ENCODE measurements around the gene SNPH. TPM values are rescaled to one million over a fixed set of nuclear protein-coding genes. Genes with fewer than 3 reads are reported as not detected.

Gene SNPH
- total and polyA plus RNA-seq, 4 donors: 1.2 to 3.3 (median 2.1) TPM

- H3K4me1 ChIP-seq (ENCODE audit: control insufficient read depth in 5 of 5, insufficient read depth in 5 of 5, low read length in 5 of 5): peaks cover 0 to 10% (median 5%) of the 10 kb centered on the region in 5 donors
- ATAC-seq (ENCODE audit: insufficient read depth, low FRiP score) (no peak), DNase-seq (no peak)
- 93 to 96% methylated on average over 20 of the region's 20 CpGs for WGBS, 2 donors
- H3K27ac ChIP-seq (ENCODE audit: low read depth in 1 of 2, low read length in 1 of 2): no peak overlapping the region
- no peak overlapping the region for H3K4me3 ChIP-seq
- no peak overlapping the region for H3K9ac ChIP-seq (ENCODE audit: insufficient read depth in 1 of 2, low read length in 2 of 2)
- H3K36me3 ChIP-seq (ENCODE audit: control insufficient read depth in 4 of 4, insufficient read depth in 4 of 4, low read length in 4 of 4): no peaks in the 10 kb centered on the region
- no peaks in the 10 kb centered on the region for H3K9me3 ChIP-seq (ENCODE audit: control insufficient read depth in 4 of 4, insufficient read depth in 3 of 4, low read length in 3 of 4)
- no peak for TF ChIP-seq CTCF (IDR thresholded peaks at IDR 0.05; ENCODE audit: control extremely low read depth, extremely low read depth)
- H3K27me3 ChIP-seq (ENCODE audit: control insufficient read depth in 3 of 3, insufficient read depth in 3 of 3, low read length in 2 of 3): no peaks in the 10 kb centered on the region
Measured at GRCh38 chr20:1295276-1295930, 29.3 kb downstream of the SNPH start.

- DNase-seq (no peak), ATAC-seq (ENCODE audit: insufficient read depth, low FRiP score) (no peak)
- H3K36me3 ChIP-seq (ENCODE audit: control insufficient read depth in 4 of 4, insufficient read depth in 4 of 4, low read length in 4 of 4): no peaks in the 10 kb centered on the region
- H3K4me1 ChIP-seq (ENCODE audit: control insufficient read depth in 5 of 5, insufficient read depth in 5 of 5, low read length in 5 of 5): peaks cover 0 to 10% (median 4%) of the 10 kb centered on the region in 5 donors
- TF ChIP-seq CTCF (IDR thresholded peaks at IDR 0.05; ENCODE audit: control extremely low read depth, extremely low read depth): no peak
- H3K27me3 ChIP-seq (ENCODE audit: control insufficient read depth in 3 of 3, insufficient read depth in 3 of 3, low read length in 2 of 3): no peaks in the 10 kb centered on the region
- no peak overlapping the region for H3K4me3 ChIP-seq
- H3K9me3 ChIP-seq (ENCODE audit: control insufficient read depth in 4 of 4, insufficient read depth in 3 of 4, low read length in 3 of 4): no peaks in the 10 kb centered on the region
- 95 to 96% methylated on average over 20 of the region's 20 CpGs for WGBS, 2 donors
- no peak overlapping the region for H3K27ac ChIP-seq (ENCODE audit: low read depth in 1 of 2, low read length in 1 of 2)
- H3K9ac ChIP-seq (ENCODE audit: insufficient read depth in 1 of 2, low read length in 2 of 2): no peak overlapping the region
Measured at GRCh38 chr20:1296117-1296610, 30.1 kb downstream of the SNPH start.

- no peak for DNase-seq
- H3K4me1 ChIP-seq (ENCODE audit: control insufficient read depth in 5 of 5, insufficient read depth in 5 of 5, low read length in 5 of 5): peaks cover 0 to 7% (median 0%) of the 10 kb centered on the region in 5 donors
- no peak overlapping the region for H3K27ac ChIP-seq (ENCODE audit: low read depth in 1 of 2, low read length in 1 of 2)
- H3K9me3 ChIP-seq (ENCODE audit: control insufficient read depth in 4 of 4, insufficient read depth in 3 of 4, low read length in 3 of 4): no peaks in the 10 kb centered on the region
- no peak for TF ChIP-seq CTCF (IDR thresholded peaks at IDR 0.05; ENCODE audit: control extremely low read depth, extremely low read depth)
- no peak for ATAC-seq (ENCODE audit: insufficient read depth, low FRiP score)
- whole genome bisulfite sequencing, 2 donors: 90 to 97% methylated on average over 14 of the region's 14 CpGs
- no peak overlapping the region for H3K4me3 ChIP-seq
- no peaks in the 10 kb centered on the region for H3K27me3 ChIP-seq (ENCODE audit: control insufficient read depth in 3 of 3, insufficient read depth in 3 of 3, low read length in 2 of 3)
- H3K9ac ChIP-seq (ENCODE audit: insufficient read depth in 1 of 2, low read length in 2 of 2): no peak overlapping the region
- no peaks in the 10 kb centered on the region for H3K36me3 ChIP-seq (ENCODE audit: control insufficient read depth in 4 of 4, insufficient read depth in 4 of 4, low read length in 4 of 4)
Measured at GRCh38 chr20:1296922-1297321, 30.8 kb downstream of the SNPH start.
